ENCODE measurements around the gene KAT2B. TPM values are rescaled to one million over a fixed set of nuclear protein-coding genes. Genes with fewer than 3 reads are reported as not detected.

Gene KAT2B
- 12.1 and 12.8 TPM in 2 replicates for total RNA-seq

DNA sequence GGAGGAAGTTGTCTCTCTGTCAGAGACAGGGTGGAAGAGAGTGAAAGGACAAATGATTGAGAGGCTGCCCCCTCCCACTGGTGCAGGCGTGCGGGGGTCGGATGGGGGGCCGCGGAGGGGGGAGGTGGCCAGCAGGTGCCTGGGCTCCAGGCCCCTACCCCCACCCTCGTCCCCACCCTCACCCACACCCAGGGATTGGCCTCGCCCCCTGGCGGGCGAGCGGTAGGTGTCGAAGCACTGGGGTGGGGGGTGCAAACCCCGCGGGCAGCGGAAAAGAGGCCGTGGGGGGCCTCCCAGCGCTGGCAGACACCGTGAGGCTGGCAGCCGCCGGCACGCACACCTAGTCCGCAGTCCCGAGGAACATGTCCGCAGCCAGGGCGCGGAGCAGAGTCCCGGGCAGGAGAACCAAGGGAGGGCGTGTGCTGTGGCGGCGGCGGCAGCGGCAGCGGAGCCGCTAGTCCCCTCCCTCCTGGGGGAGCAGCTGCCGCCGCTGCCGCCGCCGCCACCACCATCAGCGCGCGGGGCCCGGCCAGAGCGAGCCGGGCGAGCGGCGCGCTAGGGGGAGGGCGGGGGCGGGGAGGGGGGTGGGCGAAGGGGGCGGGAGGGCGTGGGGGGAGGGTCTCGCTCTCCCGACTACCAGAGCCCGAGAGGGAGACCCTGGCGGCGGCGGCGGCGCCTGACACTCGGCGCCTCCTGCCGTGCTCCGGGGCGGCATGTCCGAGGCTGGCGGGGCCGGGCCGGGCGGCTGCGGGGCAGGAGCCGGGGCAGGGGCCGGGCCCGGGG is at the start of gene KAT2B:
TSS of gene KAT2B (plus strand) at position 682 of the 783 bp plus-strand sequence. CDS start at position 714, 32 bp downstream.

GRCh38 chr3:20012164-20012563 is 28.1 kb upstream of the KAT2B start, which contains the start of gene PP2D1:
Gene PP2D1 (minus strand): TSS chr3:20012264. CDS start chr3:20012072, 192 bp downstream.

GRCh38 chr3:20185679-20186599 is 145.7 kb downstream of the KAT2B start, which contains the start of gene SGO1:
Gene SGO1 (minus strand): TSS chr3:20186206. CDS start chr3:20184027, 2,179 bp downstream.

Other genes with a start within 250 kb of the KAT2B start
- 0.63 and 0.72 TPM in 2 replicates for gene EFHB, start 106.2 kb upstream of the KAT2B start, total RNA-seq
- 53.1 and 68.0 TPM in 2 replicates for gene RAB5A, start 93.3 kb upstream of the KAT2B start, total RNA-seq
- gene PP2D1, start 28.2 kb upstream of the KAT2B start, total RNA-seq = not detected in 2 replicates
- gene SGO1, start 145.8 kb downstream of the KAT2B start, total RNA-seq = 0.83 and 2.2 TPM in 2 replicates